RWPE2 (cell line): ENCODE data around the gene GPR32.

Experiments used
- ATAC-seq: fragments of 200-7000 bp; cut with Tn5 transposase; 3 replicates; pipeline ENCODE4 v1.9.1; 2021; ENCODE audit warnings: low read depth
- DNase-seq: peaks from one replicate; pipeline ENCODE4 v3.0.0-alpha.2; 2020; ENCODE audit warnings: low spot score
- H3K27ac ChIP-seq: fragments of 450-650 bp; 2 replicates; pipeline ENCODE4 v1.5.1; 2017; ENCODE audit warnings: mild to moderate bottlenecking; ENCODE audit not compliant: poor library complexity, severe bottlenecking
- H3K27me3 ChIP-seq: fragments of 250-450 bp; sonication (Bioruptor Pico); 2 replicates; pipeline ENCODE4 v1.5.1; 2021; ENCODE audit warnings: mild to moderate bottlenecking, moderate library complexity; ENCODE audit not compliant: insufficient read depth, poor library complexity, severe bottlenecking
- H3K36me3 ChIP-seq: fragments of 250-450 bp; sonication (Bioruptor Pico); 2 replicates; pipeline ENCODE4 v1.5.1; 2020; ENCODE audit warnings: low read depth, mild to moderate bottlenecking, moderate library complexity
- H3K4me1 ChIP-seq: fragments of 250-450 bp; sonication (Bioruptor Pico); 2 replicates; pipeline ENCODE4 v1.5.1; 2021; ENCODE audit warnings: mild to moderate bottlenecking, moderate library complexity; ENCODE audit not compliant: insufficient read depth, poor library complexity, severe bottlenecking
- H3K4me3 ChIP-seq: fragments of 250-450 bp; sonication (Bioruptor Pico); 2 replicates; pipeline ENCODE4 v1.5.1; 2021; ENCODE audit warnings: mild to moderate bottlenecking, moderate library complexity; ENCODE audit not compliant: severe bottlenecking
- H3K9me3 ChIP-seq: fragments of 250-450 bp; sonication (Bioruptor Pico); 2 replicates; pipeline ENCODE4 v1.5.1; 2021; ENCODE audit warnings: mild to moderate bottlenecking, moderate library complexity; ENCODE audit not compliant: severe bottlenecking
- CTCF ChIP-seq: fragments of 450-650 bp; IDR thresholded peaks from one replicate; pipeline ENCODE4 v1.5.1; 2017; ENCODE audit warnings: mild to moderate bottlenecking, moderate library complexity; ENCODE audit not compliant: poor library complexity, severe bottlenecking

The GPR32 gene

GRCh38 chr19:50723735-50724521 lies 46.3 kb upstream of the GPR32 start:
- no peak overlapping the region for H3K27ac ChIP-seq

GRCh38 chr19:50724522-50725217 lies 45.6 kb upstream of the GPR32 start:
- Histone ChIP-seq H3K27me3 (no peaks in the 10 kb centered on the region), H3K9me3 (no peaks in the 10 kb centered on the region), H3K4me1 (no peaks in the 10 kb centered on the region), H3K36me3 (no peaks in the 10 kb centered on the region), H3K27ac (no peak overlapping the region), H3K4me3 (peak overlapping the region; percentile 50)
- peak; percentile 99 for DNase-seq
- TF ChIP-seq CTCF = peak; percentile 87
- ATAC-seq = peak; percentile 76

More at GRCh38 chr19:50723735-50724521, 46.3 kb upstream of the GPR32 start:
- DNase-seq (no peak), ATAC-seq (no peak)
- TF ChIP-seq CTCF = no peak
- Histone ChIP-seq H3K9me3 (no peaks in the 10 kb centered on the region), H3K4me3 (peak overlapping the region; percentile 50), H3K27me3 (peaks cover 2% of the 10 kb centered on the region), H3K36me3 (no peaks in the 10 kb centered on the region), H3K4me1 (no peaks in the 10 kb centered on the region)

GRCh38 chr19:50725218-50725910 lies 44.9 kb upstream of the GPR32 start:
- TF ChIP-seq CTCF = no peak
- DNase-seq (no peak), ATAC-seq (peak; percentile 28)
- Histone ChIP-seq H3K4me1 (no peaks in the 10 kb centered on the region), H3K27me3 (no peaks in the 10 kb centered on the region), H3K4me3 (peak overlapping the region; percentile 50), H3K36me3 (no peaks in the 10 kb centered on the region), H3K27ac (no peak overlapping the region), H3K9me3 (no peaks in the 10 kb centered on the region)

- Histone ChIP-seq H3K36me3 (no peaks in the 10 kb centered on the region), H3K27ac (no peak overlapping the region), H3K9me3 (no peaks in the 10 kb centered on the region), H3K4me3 (peak overlapping the region; percentile 50), H3K4me1 (no peaks in the 10 kb centered on the region), H3K27me3 (no peaks in the 10 kb centered on the region)
- DNase-seq = no peak
- no peak for TF ChIP-seq CTCF
- no peak for ATAC-seq
Observed at GRCh38 chr19:50725911-50726230, 44.4 kb upstream of the GPR32 start.
